ENCODE data around the gene ATF6B.

ATF6B gene

DNA sequence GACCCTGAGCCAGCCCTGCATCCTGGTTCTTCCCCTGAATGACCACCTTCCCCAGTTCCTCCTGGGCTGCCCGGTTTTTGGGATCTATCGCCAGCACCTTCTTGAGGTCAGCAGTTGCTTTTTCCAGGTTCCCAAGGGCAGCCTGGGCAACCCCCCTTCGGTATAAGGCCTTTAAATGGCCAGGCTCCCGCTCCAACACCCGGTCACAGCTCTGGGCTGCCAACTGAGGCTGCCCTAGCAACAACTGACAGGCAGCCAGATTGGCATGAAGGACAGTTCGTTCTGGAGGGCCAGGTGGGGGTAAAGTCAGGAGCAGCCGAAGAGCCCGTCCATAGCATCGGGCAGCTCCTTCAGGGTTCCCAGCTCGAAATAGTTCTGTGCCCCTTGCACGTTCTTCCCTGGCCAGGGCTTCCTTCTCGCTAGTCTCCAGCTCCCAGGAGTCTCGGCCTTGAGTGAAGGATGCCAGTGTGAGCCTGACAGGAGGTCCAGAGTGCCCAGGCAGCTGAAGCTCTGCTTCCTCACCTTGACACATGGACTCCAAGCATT, 778 bp upstream of the ATF6B start:
- H3K9me3 ChIP-seq (ENCODE audit: control insufficient read depth, low read length), result no peaks in the 10 kb centered on the region
- H3K4me3 ChIP-seq (ENCODE audit: insufficient read depth in 1 of 2, low read depth in 1 of 2, low read length in 2 of 2), result peak overlapping the region in 1 of 2 experiments; percentile 91
- 96% methylated on average over 13 of the region's 13 CpGs for WGBS

DNA sequence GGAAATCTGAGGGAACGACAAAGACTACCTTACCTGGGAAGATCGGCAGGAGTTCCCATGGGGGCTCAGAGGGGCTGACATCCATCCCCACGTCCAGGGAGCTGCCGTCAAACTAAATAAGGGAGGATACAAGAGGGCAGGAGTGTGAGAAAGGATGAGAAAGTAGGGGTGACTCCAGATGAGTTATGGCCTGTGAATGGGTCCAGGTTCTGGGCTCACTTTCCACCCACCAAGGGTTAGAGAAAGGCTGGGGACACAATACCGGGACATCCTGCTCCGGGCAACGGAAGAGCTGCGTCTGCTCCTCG, 683 bp downstream of the ATF6B start:
- Histone ChIP-seq H4K91ac (ENCODE audit: low read length) (no peak overlapping the region), H3K4ac (ENCODE audit: low read depth in 1 of 2, low read length in 2 of 2) (no peak overlapping the region), H2AK5ac (ENCODE audit: low read length, severe bottlenecking) (no peak overlapping the region), H3K4me2 (ENCODE audit: low read length, poor library complexity, severe bottlenecking) (peak overlapping the region; percentile 85), H2BK5ac (ENCODE audit: low read depth, low read length, poor library complexity, severe bottlenecking) (no peak overlapping the region), H3K27ac (ENCODE audit: low read length, poor library complexity, severe bottlenecking) (no peak overlapping the region), H2BK120ac (ENCODE audit: low read depth, low read length) (no peak overlapping the region), H3K9ac (ENCODE audit: low read length) (peak overlapping the region; percentile 99), H3K9me3 (ENCODE audit: control insufficient read depth, low read length) (no peaks in the 10 kb centered on the region), H2BK12ac (ENCODE audit: low read length in 2 of 2) (no peak overlapping the region), H3K27me3 (ENCODE audit: control insufficient read depth in 1 of 2, insufficient read depth in 1 of 2, low read length in 2 of 2) (no peaks in the 10 kb centered on the region), H3K23ac (ENCODE audit: low read length in 2 of 2) (no peak overlapping the region), H3K14ac (ENCODE audit: low read length in 2 of 2) (no peak overlapping the region), H2AFZ (ENCODE audit: low read depth, low read length) (no peak overlapping the region), H3K18ac (ENCODE audit: low read depth in 1 of 2, low read length in 2 of 2) (no peak overlapping the region), H3K79me1 (replicated peaks; ENCODE audit: low read length, poor library complexity, severe bottlenecking) (peaks cover 48% of the 10 kb centered on the region), H4K8ac (ENCODE audit: low read length) (peak overlapping the region; percentile 4), H3K4me1 (ENCODE audit: control insufficient read depth, insufficient read depth, low read depth, low read length) (peaks cover 22% of the 10 kb centered on the region), H3K36me3 (ENCODE audit: control insufficient read depth in 1 of 2, insufficient read depth in 2 of 2, low read depth in 1 of 2, low read length in 2 of 2) (peaks cover 20 to 44% of the 10 kb centered on the region in 2 experiments), H3K4me3 (ENCODE audit: insufficient read depth in 1 of 2, low read depth in 1 of 2, low read length in 2 of 2) (peak overlapping the region; percentile 81 to 86), H2BK15ac (ENCODE audit: low read depth, poor library complexity, severe bottlenecking) (no peak overlapping the region)
- 13% methylated on average over 9 of the region's 9 CpGs for WGBS
- no peak for DNase-seq

More for the DNA sequence above, 778 bp upstream of the ATF6B start:
- peak overlapping the region; percentile 4 for H2AK5ac ChIP-seq (ENCODE audit: low read length, severe bottlenecking)
- no peak overlapping the region for H3K27ac ChIP-seq (ENCODE audit: low read length, poor library complexity, severe bottlenecking)
- H3K9ac ChIP-seq (ENCODE audit: low read length), result peak overlapping the region; percentile 99
- H2BK12ac ChIP-seq (ENCODE audit: low read length in 2 of 2), result peak overlapping the region; percentile 47 to 51
- H3K18ac ChIP-seq (ENCODE audit: low read depth in 1 of 2, low read length in 2 of 2), result no peak overlapping the region
- no peak for DNase-seq
- no peak overlapping the region for H2BK5ac ChIP-seq (ENCODE audit: low read depth, low read length, poor library complexity, severe bottlenecking)
- no peak overlapping the region for H3K14ac ChIP-seq (ENCODE audit: low read length in 2 of 2)
- no peak overlapping the region for H3K23ac ChIP-seq (ENCODE audit: low read length in 2 of 2)
- H3K36me3 ChIP-seq (ENCODE audit: control insufficient read depth in 1 of 2, insufficient read depth in 2 of 2, low read depth in 1 of 2, low read length in 2 of 2), result peaks cover 13 to 32% of the 10 kb centered on the region in 2 experiments
- peaks cover 41% of the 10 kb centered on the region for H3K79me1 ChIP-seq (replicated peaks; ENCODE audit: low read length, poor library complexity, severe bottlenecking)
- H3K4ac ChIP-seq (ENCODE audit: low read depth in 1 of 2, low read length in 2 of 2), result peak overlapping the region in 1 of 2 experiments; percentile 2
- peaks cover 0 to under 1% of the 10 kb centered on the region in 2 experiments for H3K27me3 ChIP-seq (ENCODE audit: control insufficient read depth in 1 of 2, insufficient read depth in 1 of 2, low read length in 2 of 2)
- peak overlapping the region; percentile 15 for H2BK15ac ChIP-seq (ENCODE audit: low read depth, poor library complexity, severe bottlenecking)
- peaks cover 22% of the 10 kb centered on the region for H3K4me1 ChIP-seq (ENCODE audit: control insufficient read depth, insufficient read depth, low read depth, low read length)
- peak overlapping the region; percentile 9 for H2BK120ac ChIP-seq (ENCODE audit: low read depth, low read length)
- peak overlapping the region; percentile 6 for H4K91ac ChIP-seq (ENCODE audit: low read length)
- peak overlapping the region; percentile 94 for H4K8ac ChIP-seq (ENCODE audit: low read length)
- no peak overlapping the region for H3K4me2 ChIP-seq (ENCODE audit: low read length, poor library complexity, severe bottlenecking)
- H2AFZ ChIP-seq (ENCODE audit: low read depth, low read length), result no peak overlapping the region

DNA sequence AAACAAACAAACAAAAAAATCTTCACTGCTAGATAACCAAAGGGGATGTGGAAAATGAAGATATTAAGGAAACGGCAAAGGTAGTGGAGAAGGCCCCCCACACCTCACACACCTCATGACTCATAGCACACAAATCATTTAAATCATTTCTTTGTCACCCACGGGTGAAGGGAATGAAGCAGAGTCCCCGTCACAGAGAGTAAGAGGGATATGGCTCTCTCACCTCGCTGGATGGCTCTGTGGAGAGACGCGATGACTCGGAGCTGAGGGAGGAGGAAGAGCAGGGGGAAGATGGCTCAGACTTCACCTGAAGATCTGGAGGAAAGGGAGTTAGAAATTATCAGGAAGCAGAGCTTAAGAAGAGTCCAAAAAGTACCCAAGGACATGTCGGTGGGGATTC, 1.2 kb downstream of the ATF6B start:
- Histone ChIP-seq H3K4ac (ENCODE audit: low read depth in 1 of 2, low read length in 2 of 2) (no peak overlapping the region), H3K4me1 (ENCODE audit: control insufficient read depth, insufficient read depth, low read depth, low read length) (peaks cover 22% of the 10 kb centered on the region), H3K14ac (ENCODE audit: low read length in 2 of 2) (no peak overlapping the region), H2AFZ (ENCODE audit: low read depth, low read length) (no peak overlapping the region), H3K4me2 (ENCODE audit: low read length, poor library complexity, severe bottlenecking) (peak overlapping the region; percentile 85), H3K9ac (ENCODE audit: low read length) (peak overlapping the region; percentile 99), H3K79me1 (replicated peaks; ENCODE audit: low read length, poor library complexity, severe bottlenecking) (peaks cover 50% of the 10 kb centered on the region), H3K9me3 (ENCODE audit: control insufficient read depth, low read length) (no peaks in the 10 kb centered on the region), H4K91ac (ENCODE audit: low read length) (no peak overlapping the region), H3K36me3 (ENCODE audit: control insufficient read depth in 1 of 2, insufficient read depth in 2 of 2, low read depth in 1 of 2, low read length in 2 of 2) (peaks cover 24 to 48% of the 10 kb centered on the region in 2 experiments), H2BK12ac (ENCODE audit: low read length in 2 of 2) (no peak overlapping the region), H3K18ac (ENCODE audit: low read depth in 1 of 2, low read length in 2 of 2) (no peak overlapping the region), H2BK15ac (ENCODE audit: low read depth, poor library complexity, severe bottlenecking) (no peak overlapping the region), H3K23ac (ENCODE audit: low read length in 2 of 2) (no peak overlapping the region), H3K27ac (ENCODE audit: low read length, poor library complexity, severe bottlenecking) (no peak overlapping the region), H2AK5ac (ENCODE audit: low read length, severe bottlenecking) (no peak overlapping the region), H4K8ac (ENCODE audit: low read length) (no peak overlapping the region), H3K4me3 (ENCODE audit: insufficient read depth in 1 of 2, low read depth in 1 of 2, low read length in 2 of 2) (peak overlapping the region in 1 of 2 experiments; percentile 86), H3K27me3 (ENCODE audit: control insufficient read depth in 1 of 2, insufficient read depth in 1 of 2, low read length in 2 of 2) (no peaks in the 10 kb centered on the region), H2BK120ac (ENCODE audit: low read depth, low read length) (no peak overlapping the region), H2BK5ac (ENCODE audit: low read depth, low read length, poor library complexity, severe bottlenecking) (no peak overlapping the region)
- 71% methylated on average over 7 of the region's 8 CpGs for WGBS
- DNase-seq, result no peak

DNA sequence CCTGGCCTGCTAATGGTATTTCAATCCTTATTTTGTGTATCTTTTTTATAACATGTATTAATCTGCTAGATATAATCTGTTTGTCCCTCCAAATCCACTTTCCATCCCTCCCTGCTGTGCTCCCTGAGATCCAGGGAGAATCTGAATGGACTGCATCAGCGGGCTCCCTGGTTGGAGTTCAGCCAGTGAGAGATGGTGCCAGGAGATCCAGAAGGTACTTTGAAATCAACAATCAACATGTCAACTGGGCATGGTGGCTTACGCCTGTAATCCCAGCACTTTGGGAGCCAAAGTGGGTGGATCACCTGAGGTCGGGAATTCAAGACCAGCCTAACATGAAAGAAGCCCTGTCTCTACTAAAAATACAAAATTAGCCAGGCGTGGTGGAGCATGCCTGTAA, 4.4 kb downstream of the ATF6B start:
- no peak overlapping the region for H3K23ac ChIP-seq (ENCODE audit: low read length in 2 of 2)
- no peak overlapping the region for H2BK5ac ChIP-seq (ENCODE audit: low read depth, low read length, poor library complexity, severe bottlenecking)
- peaks cover 10% of the 10 kb centered on the region for H3K4me1 ChIP-seq (ENCODE audit: control insufficient read depth, insufficient read depth, low read depth, low read length)
- H3K79me1 ChIP-seq (replicated peaks; ENCODE audit: low read length, poor library complexity, severe bottlenecking), result peaks cover 41% of the 10 kb centered on the region
- H3K36me3 ChIP-seq (ENCODE audit: control insufficient read depth in 1 of 2, insufficient read depth in 2 of 2, low read depth in 1 of 2, low read length in 2 of 2), result peaks cover 45 to 73% of the 10 kb centered on the region in 2 experiments
- no peak overlapping the region for H3K4ac ChIP-seq (ENCODE audit: low read depth in 1 of 2, low read length in 2 of 2)
- H3K9me3 ChIP-seq (ENCODE audit: control insufficient read depth, low read length), result no peaks in the 10 kb centered on the region
- H3K14ac ChIP-seq (ENCODE audit: low read length in 2 of 2), result no peak overlapping the region
- H3K27me3 ChIP-seq (ENCODE audit: control insufficient read depth in 1 of 2, insufficient read depth in 1 of 2, low read length in 2 of 2), result no peaks in the 10 kb centered on the region
- 97% methylated on average over 4 of the region's 4 CpGs for WGBS
- H2BK15ac ChIP-seq (ENCODE audit: low read depth, poor library complexity, severe bottlenecking), result no peak overlapping the region
- no peak for DNase-seq
- no peak overlapping the region for H3K27ac ChIP-seq (ENCODE audit: low read length, poor library complexity, severe bottlenecking)
- H3K4me3 ChIP-seq (ENCODE audit: insufficient read depth in 1 of 2, low read depth in 1 of 2, low read length in 2 of 2), result no peak overlapping the region
- no peak overlapping the region for H3K4me2 ChIP-seq (ENCODE audit: low read length, poor library complexity, severe bottlenecking)
- H2AK5ac ChIP-seq (ENCODE audit: low read length, severe bottlenecking), result no peak overlapping the region
- H3K18ac ChIP-seq (ENCODE audit: low read depth in 1 of 2, low read length in 2 of 2), result no peak overlapping the region
- H3K9ac ChIP-seq (ENCODE audit: low read length), result no peak overlapping the region
- H4K8ac ChIP-seq (ENCODE audit: low read length), result no peak overlapping the region
- H4K91ac ChIP-seq (ENCODE audit: low read length), result no peak overlapping the region
- H2AFZ ChIP-seq (ENCODE audit: low read depth, low read length), result no peak overlapping the region
- H2BK12ac ChIP-seq (ENCODE audit: low read length in 2 of 2), result no peak overlapping the region
- no peak overlapping the region for H2BK120ac ChIP-seq (ENCODE audit: low read depth, low read length)
